Erythroblast (primary cell): Measurements from ENCODE around the gene CSN3.

Source experiments
- GATA1 ChIP-seq: IDR thresholded peaks from 2 replicates; pipeline ENCODE4 v1.6.1; 2011; ENCODE audit warnings: low read depth, mild to moderate bottlenecking, control low read depth, low read length, moderate library complexity
- POLR2A ChIP-seq: IDR thresholded peaks from 2 replicates; pipeline ENCODE4 v1.6.1; 2011; ENCODE audit warnings: mild to moderate bottlenecking, low read length

- TF ChIP-seq POLR2A (no peak), GATA1 (no peak)
Measured at GRCh38 chr4:70269674-70270073, 27.3 kb downstream of the CSN3 start.
